ENCODE data around the gene L3MBTL3. TPM values are rescaled to one million over a fixed set of nuclear protein-coding genes. Genes with fewer than 3 reads are reported as not detected.

L3MBTL3 gene
- total RNA-seq, 1 donor from 2014 or later: 22.8 TPM

DNA sequence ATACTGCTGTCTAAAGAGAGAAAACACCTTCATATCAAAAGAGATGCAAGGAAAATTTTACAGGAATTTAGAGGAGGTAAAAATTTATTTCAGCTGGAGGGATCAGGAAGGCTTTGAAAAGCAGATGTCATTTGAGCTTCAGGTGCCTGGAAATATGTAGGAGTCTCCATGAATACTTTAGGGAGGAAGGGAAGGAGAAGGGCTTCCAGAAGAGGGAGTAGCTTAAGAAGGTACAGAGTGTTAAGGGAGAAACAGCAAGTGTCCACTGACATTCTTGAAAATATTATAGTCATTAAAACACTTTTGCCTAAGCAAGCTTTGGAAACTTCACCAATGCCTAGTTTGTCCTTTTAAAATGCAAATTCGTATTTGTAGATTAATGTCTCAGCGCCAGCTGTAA lies 27.2 kb downstream of the L3MBTL3 start:
- DNase-seq: no peak
- H3K27me3 Mint-ChIP-seq (ENCODE audit: unreplicated experiment): no peaks in the 10 kb centered on the region
- no peaks in the 10 kb centered on the region for H3K36me3 Mint-ChIP-seq (ENCODE audit: unreplicated experiment)
- no peaks in the 10 kb centered on the region for H3K4me1 Mint-ChIP-seq (ENCODE audit: low read depth, unreplicated experiment)
- no peak overlapping the region for H3K4me3 Mint-ChIP-seq (ENCODE audit: unreplicated experiment)
- no peaks in the 10 kb centered on the region for H3K9me3 Mint-ChIP-seq (ENCODE audit: unreplicated experiment)
- TF ChIP-seq, protein P1, sequence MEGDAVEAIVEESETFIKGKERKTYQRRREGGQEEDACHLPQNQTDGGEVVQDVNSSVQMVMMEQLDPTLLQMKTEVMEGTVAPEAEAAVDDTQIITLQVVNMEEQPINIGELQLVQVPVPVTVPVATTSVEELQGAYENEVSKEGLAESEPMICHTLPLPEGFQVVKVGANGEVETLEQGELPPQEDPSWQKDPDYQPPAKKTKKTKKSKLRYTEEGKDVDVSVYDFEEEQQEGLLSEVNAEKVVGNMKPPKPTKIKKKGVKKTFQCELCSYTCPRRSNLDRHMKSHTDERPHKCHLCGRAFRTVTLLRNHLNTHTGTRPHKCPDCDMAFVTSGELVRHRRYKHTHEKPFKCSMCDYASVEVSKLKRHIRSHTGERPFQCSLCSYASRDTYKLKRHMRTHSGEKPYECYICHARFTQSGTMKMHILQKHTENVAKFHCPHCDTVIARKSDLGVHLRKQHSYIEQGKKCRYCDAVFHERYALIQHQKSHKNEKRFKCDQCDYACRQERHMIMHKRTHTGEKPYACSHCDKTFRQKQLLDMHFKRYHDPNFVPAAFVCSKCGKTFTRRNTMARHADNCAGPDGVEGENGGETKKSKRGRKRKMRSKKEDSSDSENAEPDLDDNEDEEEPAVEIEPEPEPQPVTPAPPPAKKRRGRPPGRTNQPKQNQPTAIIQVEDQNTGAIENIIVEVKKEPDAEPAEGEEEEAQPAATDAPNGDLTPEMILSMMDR (IDR thresholded peaks at IDR 0.05; ENCODE audit: partially characterized antibody, unreplicated experiment): no peak
- H3K27ac Mint-ChIP-seq (ENCODE audit: unreplicated experiment): no peak overlapping the region

DNA sequence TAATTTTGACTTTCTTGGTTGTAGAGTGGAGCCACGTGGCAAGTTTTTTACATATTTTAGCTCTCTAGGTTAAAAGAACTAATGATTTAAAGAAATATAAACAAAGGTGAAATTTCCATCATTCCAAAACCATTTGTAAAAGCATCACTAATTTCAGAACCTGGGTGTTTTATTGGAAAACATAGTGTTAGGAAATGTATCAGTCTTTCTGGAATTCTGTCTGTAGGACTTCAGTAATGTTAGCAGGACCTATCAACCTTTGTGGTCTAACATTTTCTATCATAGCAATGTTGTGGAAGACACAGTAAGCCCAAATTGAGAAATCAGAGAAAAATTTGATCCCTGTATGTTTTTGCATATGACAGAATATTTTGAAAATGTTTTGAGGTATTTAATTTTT lies 28.3 kb downstream of the L3MBTL3 start:
- H3K9me3 Mint-ChIP-seq (ENCODE audit: unreplicated experiment): no peaks in the 10 kb centered on the region
- no peaks in the 10 kb centered on the region for H3K27me3 Mint-ChIP-seq (ENCODE audit: unreplicated experiment)
- H3K36me3 Mint-ChIP-seq (ENCODE audit: unreplicated experiment): no peaks in the 10 kb centered on the region
- H3K4me3 Mint-ChIP-seq (ENCODE audit: unreplicated experiment): no peak overlapping the region
- DNase-seq: no peak
- no peaks in the 10 kb centered on the region for H3K4me1 Mint-ChIP-seq (ENCODE audit: low read depth, unreplicated experiment)
- no peak overlapping the region for H3K27ac Mint-ChIP-seq (ENCODE audit: unreplicated experiment)
- TF ChIP-seq, protein P1 (IDR thresholded peaks at IDR 0.05; ENCODE audit: partially characterized antibody, unreplicated experiment): no peak

DNA sequence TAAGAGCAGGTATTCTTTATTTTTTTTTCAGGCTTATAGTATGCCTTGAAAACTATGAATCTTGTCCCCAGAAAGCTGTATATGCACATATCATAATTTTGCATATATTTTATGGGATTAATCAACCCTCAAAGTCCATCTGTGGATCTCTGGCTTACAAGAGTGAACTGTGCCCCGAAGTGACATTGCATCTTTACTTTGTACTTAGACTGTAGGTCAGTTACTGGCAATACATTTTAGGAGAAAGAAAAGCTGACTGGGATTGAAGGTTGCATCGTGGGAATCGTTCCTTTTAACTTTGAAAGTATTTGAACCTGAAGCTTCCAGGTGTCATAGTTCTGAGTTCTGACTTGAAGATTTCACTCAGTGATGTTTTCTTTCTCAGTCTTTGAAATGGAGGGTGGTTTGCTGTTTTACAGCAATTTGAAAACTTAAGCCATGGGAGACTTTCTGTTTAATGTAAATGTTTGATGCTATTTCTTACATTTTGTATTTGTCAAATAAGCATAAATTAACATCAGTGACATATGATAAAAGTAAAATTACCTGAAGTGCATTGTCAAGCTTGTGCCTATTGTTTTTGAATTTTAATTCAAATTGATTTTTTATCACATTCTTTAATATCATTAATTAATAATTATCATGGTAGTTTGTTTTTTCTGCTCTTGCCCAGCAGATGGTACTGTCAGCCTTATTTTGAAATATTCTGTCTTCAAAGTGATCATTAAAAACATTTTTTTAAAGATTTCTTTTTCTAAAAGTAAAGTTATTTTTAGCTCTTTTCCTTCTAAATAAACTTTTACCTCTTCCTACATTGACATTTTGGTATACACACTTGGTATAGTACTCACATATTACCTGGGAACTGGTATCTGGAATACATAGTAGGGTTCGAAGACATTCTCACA lies 29.0 kb downstream of the L3MBTL3 start:
- Mint-ChIP-seq H3K27ac (ENCODE audit: unreplicated experiment) (no peak overlapping the region), H3K36me3 (ENCODE audit: unreplicated experiment) (no peaks in the 10 kb centered on the region), H3K4me3 (ENCODE audit: unreplicated experiment) (no peak overlapping the region), H3K4me1 (ENCODE audit: low read depth, unreplicated experiment) (no peaks in the 10 kb centered on the region), H3K27me3 (ENCODE audit: unreplicated experiment) (no peaks in the 10 kb centered on the region), H3K9me3 (ENCODE audit: unreplicated experiment) (no peaks in the 10 kb centered on the region)
- DNase-seq: no peak
- TF ChIP-seq, protein P1 (IDR thresholded peaks at IDR 0.05; ENCODE audit: partially characterized antibody, unreplicated experiment): no peak

DNA sequence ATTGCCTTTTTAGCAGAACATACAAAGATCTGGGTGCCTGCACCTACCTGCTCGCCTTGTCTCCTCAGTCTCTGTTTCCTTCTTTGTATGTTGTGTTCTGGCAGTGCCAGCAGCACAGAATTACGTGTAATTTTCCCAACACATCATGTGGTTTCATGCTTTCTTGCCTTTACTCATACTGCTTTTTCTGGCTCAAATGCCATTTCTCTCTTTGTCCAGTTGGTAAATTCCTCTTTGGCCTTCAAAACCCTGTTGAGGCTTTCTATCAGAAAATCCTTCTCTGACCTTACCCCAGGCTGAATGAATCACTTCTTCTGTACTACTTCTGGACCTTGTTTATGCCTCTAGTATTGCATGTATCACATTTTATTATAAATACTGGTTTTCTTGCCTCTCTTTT lies 31.8 kb downstream of the L3MBTL3 start:
- Mint-ChIP-seq H3K27ac (ENCODE audit: unreplicated experiment) (no peak overlapping the region), H3K27me3 (ENCODE audit: unreplicated experiment) (no peaks in the 10 kb centered on the region), H3K36me3 (ENCODE audit: unreplicated experiment) (peaks cover 21% of the 10 kb centered on the region), H3K9me3 (ENCODE audit: unreplicated experiment) (peaks cover 1% of the 10 kb centered on the region), H3K4me3 (ENCODE audit: unreplicated experiment) (no peak overlapping the region), H3K4me1 (ENCODE audit: low read depth, unreplicated experiment) (no peaks in the 10 kb centered on the region)
- DNase-seq: no peak
- TF ChIP-seq, protein P1 (IDR thresholded peaks at IDR 0.05; ENCODE audit: partially characterized antibody, unreplicated experiment): no peak

DNA sequence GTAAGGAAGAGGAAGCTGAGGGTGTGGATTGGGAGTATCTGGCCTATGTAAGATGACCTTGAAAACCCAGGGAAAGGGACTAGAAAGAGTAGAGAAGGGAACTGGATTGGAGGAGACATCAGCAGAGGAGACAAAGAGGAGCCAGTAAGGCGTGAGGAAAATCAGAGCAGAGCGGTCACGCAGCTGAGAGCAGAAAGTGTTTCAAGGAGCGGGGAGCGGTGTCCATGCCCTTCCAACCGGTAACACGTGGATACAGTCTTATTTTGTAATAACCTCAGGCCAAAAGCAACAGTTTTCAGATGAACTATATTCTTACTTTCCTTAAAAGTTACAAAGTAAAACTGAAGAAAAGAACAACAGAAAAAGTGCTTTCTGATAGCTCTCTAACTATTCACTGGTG lies 36.3 kb downstream of the L3MBTL3 start:
- H3K27ac Mint-ChIP-seq (ENCODE audit: unreplicated experiment): no peak overlapping the region
- H3K9me3 Mint-ChIP-seq (ENCODE audit: unreplicated experiment): peaks cover 4% of the 10 kb centered on the region

More for the DNA sequence above, 36.3 kb downstream of the L3MBTL3 start:
- peaks cover 27% of the 10 kb centered on the region for H3K36me3 Mint-ChIP-seq (ENCODE audit: unreplicated experiment)
- no peak for DNase-seq
- TF ChIP-seq, protein P1 (IDR thresholded peaks at IDR 0.05; ENCODE audit: partially characterized antibody, unreplicated experiment): no peak
- no peaks in the 10 kb centered on the region for H3K27me3 Mint-ChIP-seq (ENCODE audit: unreplicated experiment)
- no peaks in the 10 kb centered on the region for H3K4me1 Mint-ChIP-seq (ENCODE audit: low read depth, unreplicated experiment)
- no peak overlapping the region for H3K4me3 Mint-ChIP-seq (ENCODE audit: unreplicated experiment)

Data from glutamatergic neuron (in vitro differentiated cells).